Ectodermal cell (in vitro differentiated cells): ENCODE measurements around the gene SPARCL1.

ENCODE experiments used
- H3K27ac ChIP-seq: 2 replicates; pipeline ENCODE4 v1.7.0; 2013; ENCODE audit warnings: mild to moderate bottlenecking, low read depth, low read length; ENCODE audit not compliant: insufficient read depth, poor library complexity, severe bottlenecking
- H3K27me3 ChIP-seq: 2 replicates; pipeline ENCODE4 v1.7.0; 2013; ENCODE audit warnings: mild to moderate bottlenecking, low read length; ENCODE audit not compliant: insufficient read depth, control insufficient read depth, poor library complexity, severe bottlenecking
- H3K36me3 ChIP-seq: one replicate; pipeline ENCODE4 v1.7.0; 2013; ENCODE audit warnings: low read length; ENCODE audit not compliant: control insufficient read depth, insufficient read depth
- H3K4me1 ChIP-seq: one replicate; pipeline ENCODE4 v1.7.0; 2013; ENCODE audit warnings: low read length; ENCODE audit not compliant: control insufficient read depth, insufficient read depth
- H3K4me3 ChIP-seq: 2 replicates; pipeline ENCODE4 v1.7.0; 2013; ENCODE audit warnings: low read depth, low read length, control low read depth; ENCODE audit not compliant: insufficient read depth
- H3K9me3 ChIP-seq: 2 replicates; pipeline ENCODE4 v1.7.0; 2013; ENCODE audit warnings: mild to moderate bottlenecking, low read length, moderate library complexity; ENCODE audit not compliant: control insufficient read depth
- WGBS, 2 experiments: methylation state at CpG; one replicate each; pipeline ENCODE4 v1.1.7; 2013; ENCODE audit warnings: missing lambda C conversion rate in 2 of 2; 5-methylcytosine and 5-hydroxymethylcytosine counted together

SPARCL1 gene

DNA sequence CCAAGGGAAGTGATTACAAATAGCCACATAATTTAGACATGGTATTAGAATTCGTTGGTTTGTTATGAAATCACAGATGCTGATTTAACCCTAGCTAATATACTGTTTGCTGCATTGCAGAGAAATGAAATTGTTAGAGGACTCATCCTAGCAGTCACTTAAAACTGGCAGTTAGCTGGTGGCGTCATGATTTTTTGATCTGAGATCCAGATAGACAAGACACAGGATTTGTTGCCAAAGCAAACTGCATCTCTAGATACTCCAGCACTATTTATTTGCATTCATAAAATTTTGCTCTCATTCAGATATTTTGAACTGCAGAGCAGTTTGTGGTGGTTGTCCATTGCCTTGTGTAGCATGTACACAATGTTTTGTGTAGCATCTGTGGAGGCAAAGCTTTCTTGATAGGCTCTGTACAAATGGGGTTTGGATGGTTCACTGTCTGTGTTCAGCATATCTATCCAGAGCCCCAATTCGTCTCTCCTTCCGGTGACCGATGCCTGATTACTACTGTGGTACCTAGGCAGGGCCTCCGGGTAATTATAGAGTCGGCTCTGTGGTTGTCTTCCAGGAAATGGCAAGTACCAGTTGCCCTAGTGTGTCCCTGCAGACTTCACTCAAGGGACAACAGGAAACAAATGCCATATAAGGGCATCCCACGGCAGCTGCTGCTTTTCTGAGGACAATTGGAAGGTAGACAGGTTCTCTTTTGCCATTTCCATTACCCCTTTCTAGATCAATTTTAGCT is 30.1 kb upstream of the SPARCL1 start:
- Histone ChIP-seq H3K27me3 (no peaks in the 10 kb centered on the region), H3K4me1 (no peaks in the 10 kb centered on the region), H3K36me3 (no peaks in the 10 kb centered on the region), H3K4me3 (no peak overlapping the region), H3K27ac (no peak overlapping the region), H3K9me3 (no peaks in the 10 kb centered on the region)
- WGBS, 2 experiments, result 73 to 76% methylated on average over 8 of the region's 8 CpGs

DNA sequence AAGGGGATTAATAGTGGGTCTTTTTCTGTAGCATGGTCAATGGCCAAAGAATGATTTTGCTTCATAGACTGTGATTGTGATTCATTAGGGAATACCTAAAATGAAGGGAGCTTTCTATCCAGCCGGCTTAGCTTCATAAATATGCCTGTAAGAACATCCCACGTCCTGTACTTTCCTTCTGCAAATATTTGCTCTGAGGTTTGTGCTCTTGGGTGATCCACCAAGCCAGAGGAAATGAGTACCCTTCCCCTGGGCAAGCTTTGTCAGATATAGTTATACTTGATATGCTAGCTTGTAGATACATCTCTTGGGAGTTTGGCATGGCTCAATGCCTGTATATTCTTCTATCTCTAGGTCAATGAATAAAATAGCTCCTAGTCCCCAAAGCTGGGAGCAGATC is 28.2 kb upstream of the SPARCL1 start:
- Histone ChIP-seq H3K4me3 (no peak overlapping the region), H3K4me1 (no peaks in the 10 kb centered on the region), H3K9me3 (no peaks in the 10 kb centered on the region), H3K27ac (no peak overlapping the region), H3K36me3 (no peaks in the 10 kb centered on the region), H3K27me3 (no peaks in the 10 kb centered on the region)
- WGBS, 2 experiments, result 92 to 94% methylated on average over 2 of the region's 2 CpGs

DNA sequence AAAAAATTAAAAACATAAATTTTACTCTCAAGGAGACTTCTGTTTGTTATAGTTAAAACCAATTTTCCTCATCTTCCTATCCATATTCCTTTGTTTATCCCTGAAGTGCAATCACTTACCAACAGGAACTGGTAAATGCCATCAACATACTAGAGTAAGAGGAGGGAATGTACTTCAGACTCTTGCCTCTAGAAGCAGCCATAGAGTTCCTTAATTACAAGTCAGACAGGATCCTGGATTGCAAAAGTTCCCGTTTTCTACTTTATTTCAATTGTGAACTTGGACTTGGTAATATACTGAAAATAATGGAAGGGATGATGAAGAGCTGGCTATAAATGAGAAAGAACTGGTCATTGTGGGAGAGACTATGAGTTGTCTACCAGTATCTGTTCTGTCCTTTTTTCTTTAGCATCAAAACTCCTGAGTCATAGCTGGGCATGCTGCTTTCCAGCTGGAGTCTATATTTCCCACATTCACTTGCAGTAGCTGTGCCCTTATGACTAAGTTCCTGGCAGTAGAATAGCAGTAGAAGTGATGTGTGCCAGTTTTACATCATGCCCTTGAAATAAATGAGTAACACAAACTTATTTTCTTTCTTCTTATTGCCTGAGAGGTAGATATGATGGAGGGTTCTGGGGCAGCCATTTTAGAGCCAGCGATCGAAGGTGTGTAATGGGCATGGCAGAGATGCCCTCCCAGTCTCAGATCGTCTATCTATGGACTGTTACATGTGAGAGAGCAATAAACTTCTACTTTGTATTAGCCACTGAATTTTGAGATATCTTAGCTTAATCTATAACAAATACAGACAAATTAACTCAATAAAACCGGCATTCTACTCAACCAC is 26.8 kb upstream of the SPARCL1 start:
- H3K9me3 ChIP-seq, result no peaks in the 10 kb centered on the region

DNA sequence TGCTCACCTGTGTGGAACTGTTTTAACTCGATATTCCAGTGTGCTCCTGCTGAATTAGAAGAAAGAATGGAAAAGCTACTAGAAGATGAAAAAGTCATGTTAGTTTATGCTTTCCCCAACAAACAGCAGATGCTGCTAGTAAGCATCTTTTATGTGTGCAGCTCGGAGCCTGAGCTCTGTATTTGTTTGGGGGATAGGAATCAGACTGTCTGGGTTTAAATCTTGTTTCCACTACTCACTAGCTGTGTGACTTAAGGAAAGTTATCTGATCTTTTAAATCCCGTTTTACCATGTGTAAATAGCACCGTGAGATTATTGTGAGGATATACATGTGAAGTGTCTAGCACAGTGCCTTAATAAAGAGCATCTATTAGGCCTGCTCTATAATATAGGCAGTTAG is 24.0 kb upstream of the SPARCL1 start:
- Histone ChIP-seq H3K27ac (no peak overlapping the region), H3K4me1 (peaks cover 4% of the 10 kb centered on the region), H3K9me3 (no peaks in the 10 kb centered on the region), H3K4me3 (no peak overlapping the region), H3K36me3 (no peaks in the 10 kb centered on the region), H3K27me3 (no peaks in the 10 kb centered on the region)
- 93 to 95% methylated on average over 4 of the region's 4 CpGs for WGBS, 2 experiments

More for the DNA sequence above, 26.8 kb upstream of the SPARCL1 start:
- Histone ChIP-seq H3K4me3 (no peak overlapping the region), H3K4me1 (peaks cover 4% of the 10 kb centered on the region), H3K36me3 (no peaks in the 10 kb centered on the region), H3K27me3 (no peaks in the 10 kb centered on the region), H3K27ac (no peak overlapping the region)
- WGBS, 2 experiments, result 90 to 99% methylated on average over 4 to 5 of the region's 5 CpGs

DNA sequence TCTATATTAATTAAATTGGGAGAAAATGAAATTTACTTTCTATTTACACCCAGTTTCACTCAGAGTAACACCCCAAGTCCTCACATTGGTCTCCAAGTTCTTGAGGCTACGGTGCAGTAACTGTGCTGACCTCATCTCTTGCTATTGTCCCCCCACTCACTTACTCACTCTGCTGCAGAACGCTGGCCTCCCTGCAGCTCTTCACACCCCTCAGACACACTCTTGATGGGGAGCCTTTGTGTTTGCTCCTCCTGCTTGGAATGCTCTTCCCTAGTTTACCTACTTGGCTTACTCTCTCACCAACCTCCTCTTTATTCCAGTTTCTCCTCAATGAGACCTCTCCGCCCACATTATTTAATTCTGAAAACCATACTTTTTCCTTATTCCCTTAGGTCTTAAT is 22.2 kb upstream of the SPARCL1 start:
- Histone ChIP-seq H3K27me3 (no peaks in the 10 kb centered on the region), H3K9me3 (no peaks in the 10 kb centered on the region), H3K36me3 (no peaks in the 10 kb centered on the region), H3K4me1 (peaks cover 4% of the 10 kb centered on the region), H3K4me3 (no peak overlapping the region), H3K27ac (no peak overlapping the region)
- 40 to 43% methylated on average over 3 of the region's 3 CpGs for WGBS, 2 experiments

DNA sequence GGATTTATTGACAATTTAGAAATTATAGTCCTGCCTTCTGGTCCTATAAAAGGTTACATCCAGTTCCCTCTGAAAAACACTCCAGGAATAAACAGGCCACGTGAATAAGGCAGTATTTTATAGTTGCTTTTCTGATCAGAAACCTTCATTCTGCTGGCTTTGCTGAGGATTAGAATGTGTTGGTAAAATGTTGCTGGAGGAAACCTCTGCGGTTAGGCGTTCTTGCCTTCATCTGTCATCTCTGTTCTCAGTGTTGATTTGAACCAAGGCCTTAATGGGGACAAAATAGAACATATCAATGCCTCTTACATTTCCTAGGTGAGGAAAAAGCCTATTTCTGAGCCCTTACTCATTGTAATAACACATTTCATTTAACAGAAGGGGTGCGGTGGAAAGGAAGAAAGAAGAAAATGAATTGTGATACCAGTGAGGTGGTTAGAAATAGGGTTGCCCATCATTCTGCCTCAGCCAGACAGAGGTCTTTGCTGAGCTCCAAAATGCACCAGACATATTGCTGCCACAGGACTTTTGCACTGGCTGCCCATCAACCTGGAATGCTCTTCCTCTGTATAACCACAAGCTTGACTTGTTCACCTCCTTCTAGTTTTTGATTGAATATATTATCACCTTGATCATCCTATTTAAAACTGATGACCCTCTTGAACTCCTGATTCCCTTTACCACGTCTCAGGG is 18.0 kb upstream of the SPARCL1 start:
- no peaks in the 10 kb centered on the region for H3K36me3 ChIP-seq
- H3K27ac ChIP-seq, result no peak overlapping the region
- H3K9me3 ChIP-seq, result no peaks in the 10 kb centered on the region
- 57 to 72% methylated on average over 4 to 5 of the region's 5 CpGs for WGBS, 2 experiments
- no peak overlapping the region for H3K4me3 ChIP-seq
- H3K27me3 ChIP-seq, result no peaks in the 10 kb centered on the region
- peaks cover 4% of the 10 kb centered on the region for H3K4me1 ChIP-seq

DNA sequence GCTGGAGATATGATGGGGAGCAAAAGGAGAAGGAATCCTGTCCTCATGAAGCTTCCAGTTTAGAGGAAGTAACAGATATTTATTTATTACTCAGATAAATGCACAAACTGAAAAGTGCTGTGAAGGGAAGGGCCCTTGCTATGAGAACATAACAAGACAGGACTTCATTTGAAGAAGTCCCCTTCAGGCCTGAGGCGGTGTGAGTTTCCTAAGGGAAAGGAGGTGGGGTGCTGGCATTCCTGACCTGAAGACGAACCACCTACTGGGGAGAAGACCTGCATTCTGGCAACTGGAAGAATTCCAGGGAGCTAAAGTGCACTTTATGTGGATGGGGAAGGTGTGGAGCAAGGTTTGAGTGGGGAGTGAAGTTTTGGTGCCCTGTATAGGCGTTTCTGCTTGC is 15.9 kb upstream of the SPARCL1 start:
- Histone ChIP-seq H3K27me3 (no peaks in the 10 kb centered on the region), H3K9me3 (no peaks in the 10 kb centered on the region), H3K27ac (no peak overlapping the region), H3K36me3 (no peaks in the 10 kb centered on the region), H3K4me3 (no peak overlapping the region), H3K4me1 (no peaks in the 10 kb centered on the region)
- 92 to 93% methylated on average over 2 of the region's 3 CpGs for WGBS, 2 experiments

DNA sequence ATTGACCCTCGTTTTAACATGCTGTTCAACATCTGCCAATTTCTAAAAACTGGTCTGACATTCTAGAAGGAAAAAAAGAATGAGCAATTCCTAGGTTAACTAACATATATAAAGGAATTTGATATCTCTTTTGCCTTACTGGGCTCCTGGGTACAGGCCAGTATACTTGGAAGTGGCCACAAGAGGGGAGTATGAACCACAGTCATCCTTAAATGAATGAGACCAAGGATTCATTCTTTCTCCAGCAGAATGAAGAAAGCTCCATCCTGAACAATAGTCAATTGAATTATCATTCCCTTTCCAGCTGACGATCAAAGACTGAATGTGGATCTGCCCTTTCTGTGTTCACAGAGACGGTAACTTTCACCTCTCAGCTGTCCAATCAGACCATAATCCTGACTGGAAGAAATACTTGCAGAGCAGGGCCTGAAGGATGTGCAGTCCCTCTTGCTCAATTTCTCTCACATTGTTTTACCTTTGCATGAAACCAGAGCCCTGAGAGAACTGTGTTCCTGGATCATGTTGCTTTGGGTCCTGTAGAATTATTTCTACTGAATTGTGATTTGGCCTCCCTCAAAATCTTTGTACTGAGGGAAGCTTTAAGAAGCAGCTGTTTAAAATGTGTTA is 14.8 kb upstream of the SPARCL1 start:
- no peak overlapping the region for H3K27ac ChIP-seq
- no peak overlapping the region for H3K4me3 ChIP-seq
- 13 to 20% methylated on average over 1 to 3 of the region's 3 CpGs for WGBS, 2 experiments
- no peaks in the 10 kb centered on the region for H3K4me1 ChIP-seq
- H3K9me3 ChIP-seq, result no peaks in the 10 kb centered on the region
- no peaks in the 10 kb centered on the region for H3K36me3 ChIP-seq
- no peaks in the 10 kb centered on the region for H3K27me3 ChIP-seq

DNA sequence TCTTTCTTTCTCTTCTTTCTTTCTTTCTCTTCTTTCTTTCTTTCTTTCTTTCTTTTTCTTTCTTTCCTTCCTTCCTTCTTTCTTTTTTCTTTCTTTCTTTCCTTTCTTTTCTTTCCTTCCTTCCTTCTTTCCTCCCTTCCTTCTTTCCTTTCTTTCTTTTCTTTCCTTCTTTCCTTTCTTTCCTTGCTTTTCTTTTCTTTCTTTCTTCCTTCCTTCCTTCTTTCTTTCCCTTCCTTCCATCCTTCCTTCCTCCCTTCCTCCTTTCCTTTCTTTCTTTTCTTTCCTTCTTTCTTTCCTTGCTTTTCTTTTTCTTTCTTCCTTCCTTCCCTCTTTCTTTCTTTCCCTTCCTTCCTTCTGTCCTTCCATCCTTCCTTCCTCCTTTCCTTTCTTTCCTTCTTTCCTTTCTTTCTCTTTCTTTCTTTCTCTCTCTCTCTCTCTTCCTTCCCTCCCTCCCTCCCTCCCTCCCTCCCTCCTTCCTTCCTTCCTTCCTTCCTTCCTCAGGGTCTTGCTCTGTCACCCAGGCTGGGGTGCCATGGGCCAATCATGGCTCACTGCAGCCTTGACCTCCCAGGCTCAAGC is 13.6 kb upstream of the SPARCL1 start:
- Histone ChIP-seq H3K36me3 (no peaks in the 10 kb centered on the region), H3K9me3 (no peaks in the 10 kb centered on the region), H3K4me3 (no peak overlapping the region), H3K27ac (no peak overlapping the region), H3K27me3 (no peaks in the 10 kb centered on the region), H3K4me1 (no peaks in the 10 kb centered on the region)
